AG09319 (cell line): Measurements from ENCODE around the gene DISC1.

Experiments
- DNase-seq: peaks from one replicate; pipeline ENCODE4 v3.0.0-alpha.2; 2010; ENCODE audit warnings: low read depth; ENCODE audit errors: extremely low read depth
- TF ChIP-seq, protein P1 (sequence below): IDR thresholded peaks from 2 replicates; pipeline ENCODE4 v1.5.1; 2011; ENCODE audit warnings: low read depth, mild to moderate bottlenecking, inconsistent platforms, low read length, moderate library complexity

Gene DISC1

DNA sequence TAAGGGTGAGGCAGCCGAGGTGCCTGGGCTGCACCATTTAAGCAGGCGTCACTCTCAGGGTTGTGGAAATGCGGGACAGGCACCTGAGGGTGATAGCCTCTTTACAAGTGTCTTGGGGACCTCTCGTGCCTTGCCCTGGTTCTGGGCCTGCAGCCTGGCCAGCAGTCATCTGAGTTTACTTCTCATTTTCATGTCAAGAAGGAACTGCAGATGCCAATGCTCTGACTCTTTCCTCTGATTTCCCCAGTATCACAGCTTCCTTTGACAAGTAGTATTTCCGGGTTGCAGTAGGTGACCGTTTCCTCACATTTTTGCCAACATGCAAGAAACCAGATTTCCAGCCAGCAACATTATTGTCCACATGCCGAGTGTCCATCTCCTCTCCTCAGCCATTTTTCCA is 286.9 kb downstream of the DISC1 start:
- TF ChIP-seq, protein P1, sequence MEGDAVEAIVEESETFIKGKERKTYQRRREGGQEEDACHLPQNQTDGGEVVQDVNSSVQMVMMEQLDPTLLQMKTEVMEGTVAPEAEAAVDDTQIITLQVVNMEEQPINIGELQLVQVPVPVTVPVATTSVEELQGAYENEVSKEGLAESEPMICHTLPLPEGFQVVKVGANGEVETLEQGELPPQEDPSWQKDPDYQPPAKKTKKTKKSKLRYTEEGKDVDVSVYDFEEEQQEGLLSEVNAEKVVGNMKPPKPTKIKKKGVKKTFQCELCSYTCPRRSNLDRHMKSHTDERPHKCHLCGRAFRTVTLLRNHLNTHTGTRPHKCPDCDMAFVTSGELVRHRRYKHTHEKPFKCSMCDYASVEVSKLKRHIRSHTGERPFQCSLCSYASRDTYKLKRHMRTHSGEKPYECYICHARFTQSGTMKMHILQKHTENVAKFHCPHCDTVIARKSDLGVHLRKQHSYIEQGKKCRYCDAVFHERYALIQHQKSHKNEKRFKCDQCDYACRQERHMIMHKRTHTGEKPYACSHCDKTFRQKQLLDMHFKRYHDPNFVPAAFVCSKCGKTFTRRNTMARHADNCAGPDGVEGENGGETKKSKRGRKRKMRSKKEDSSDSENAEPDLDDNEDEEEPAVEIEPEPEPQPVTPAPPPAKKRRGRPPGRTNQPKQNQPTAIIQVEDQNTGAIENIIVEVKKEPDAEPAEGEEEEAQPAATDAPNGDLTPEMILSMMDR: no peak
- no peak for DNase-seq

DNA sequence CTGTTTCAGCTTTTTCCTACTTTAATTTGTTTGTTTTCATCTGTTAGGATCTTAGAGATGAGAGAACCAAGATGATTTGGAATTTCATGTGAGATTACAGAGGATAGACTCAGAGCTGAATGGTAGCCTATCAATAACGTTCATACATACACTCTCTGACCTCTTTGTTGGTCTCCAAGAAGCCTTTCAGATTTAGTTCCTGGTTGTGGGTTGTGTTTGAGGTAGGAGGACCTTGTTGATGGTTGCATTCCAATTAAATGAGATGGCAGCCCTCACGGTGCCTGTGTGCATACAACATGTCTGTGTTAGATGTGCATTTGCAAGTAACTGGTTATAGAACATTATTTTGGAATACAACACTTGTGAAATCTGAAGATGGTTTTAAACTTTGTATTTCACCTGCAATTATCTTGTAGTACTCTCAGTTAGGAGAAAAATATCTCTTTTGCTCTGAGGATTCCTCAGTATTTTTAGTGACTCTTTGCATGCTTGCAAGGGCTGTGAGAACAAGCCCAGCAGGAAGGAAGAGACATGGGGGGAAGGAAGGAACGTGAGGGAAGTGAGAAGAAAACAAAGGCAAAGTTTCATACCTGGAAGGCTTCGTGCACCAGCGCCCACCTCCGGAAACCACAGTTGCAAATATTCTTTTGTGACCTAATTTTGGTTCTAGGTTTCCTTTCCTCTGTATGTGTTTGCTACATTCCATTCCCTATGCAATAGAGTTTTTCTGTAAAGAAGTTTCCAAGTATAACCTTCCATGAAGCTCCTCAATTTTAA is 291.8 kb downstream of the DISC1 start:
- TF ChIP-seq, protein P1: no peak
- DNase-seq: no peak

DNA sequence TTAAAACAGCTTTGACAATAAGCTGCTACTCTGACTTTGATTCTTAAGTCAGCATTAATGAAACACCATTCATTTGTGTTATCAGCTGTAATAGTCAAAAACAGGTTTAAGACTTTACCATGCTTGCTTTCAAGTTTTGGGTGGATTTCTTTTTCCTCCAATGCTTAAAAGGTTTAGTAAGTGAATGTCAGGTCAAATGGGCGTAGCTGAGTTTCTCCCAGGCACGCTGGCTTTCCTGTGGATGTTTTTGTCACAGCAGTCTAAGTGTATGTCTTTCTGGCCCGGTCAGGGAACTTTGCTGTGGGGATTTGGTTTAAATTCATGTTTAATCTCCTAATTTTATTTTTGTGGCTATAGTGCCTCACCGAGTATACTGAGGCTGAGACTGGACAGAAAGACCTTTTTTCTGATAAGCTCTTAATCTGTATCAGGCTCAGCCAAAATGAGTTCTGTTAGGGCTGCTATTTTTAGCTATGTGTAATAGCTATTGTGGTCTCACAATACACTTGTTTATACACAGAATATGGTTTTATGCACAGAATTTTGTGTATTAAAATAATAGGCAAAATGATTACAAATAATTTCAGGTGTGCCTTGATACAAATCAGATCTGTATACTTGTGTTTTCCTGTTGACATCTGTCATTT is 292.8 kb downstream of the DISC1 start:
- TF ChIP-seq, protein P1: no peak
- DNase-seq: no peak

DNA sequence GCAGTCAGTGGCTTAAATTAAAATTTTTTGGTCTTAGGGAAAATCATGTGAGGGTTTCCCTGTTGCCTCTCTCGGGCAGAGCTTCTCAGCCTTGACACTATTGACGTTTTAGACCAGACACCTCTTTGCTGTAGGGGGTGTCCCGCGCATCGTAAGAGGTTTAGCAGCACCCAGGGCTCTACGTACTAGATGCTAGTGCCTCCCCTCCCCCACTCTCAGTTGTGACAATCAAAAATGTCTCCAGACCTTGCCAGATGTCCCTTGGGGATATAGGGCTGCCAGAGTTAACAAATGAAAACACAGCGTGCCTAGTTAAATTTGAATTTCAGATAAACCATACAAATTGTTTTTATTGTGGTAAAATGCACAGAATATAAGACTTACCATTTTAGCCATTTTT is 293.3 kb downstream of the DISC1 start:
- DNase-seq: no peak
- TF ChIP-seq, protein P1: no peak

DNA sequence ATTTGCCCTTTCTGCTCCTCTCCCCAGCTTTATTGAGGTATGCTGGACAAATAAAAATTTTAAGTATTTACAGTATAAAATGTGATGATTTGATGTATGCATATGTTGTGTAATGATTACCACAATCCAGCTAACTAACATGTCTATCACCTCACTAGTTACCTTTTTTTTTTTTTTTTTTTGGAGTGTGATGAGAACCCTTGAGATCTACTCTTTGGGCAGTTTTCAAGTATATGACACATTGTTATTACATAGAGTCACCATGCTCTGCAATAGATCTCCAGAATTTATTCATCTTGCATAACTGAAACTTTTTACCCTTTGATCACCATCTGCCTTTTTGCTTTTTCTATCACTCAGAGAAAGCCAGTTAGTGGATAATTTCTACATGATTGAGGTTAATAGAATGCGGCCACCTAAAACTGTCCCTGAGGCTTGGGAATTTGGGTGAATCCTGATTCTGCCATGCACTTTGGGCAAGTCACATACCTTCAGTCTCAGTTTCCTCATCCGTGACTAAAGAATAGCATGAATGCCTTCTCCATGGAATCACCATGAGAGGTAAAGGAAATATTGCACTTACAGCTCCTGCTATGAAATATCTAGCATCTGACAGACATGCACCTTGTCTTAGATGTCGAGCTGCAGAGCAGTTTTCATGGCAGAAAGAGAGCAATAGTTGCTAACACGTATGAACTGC is 295.2 kb downstream of the DISC1 start:
- TF ChIP-seq, protein P1: no peak
- no peak for DNase-seq

DNA sequence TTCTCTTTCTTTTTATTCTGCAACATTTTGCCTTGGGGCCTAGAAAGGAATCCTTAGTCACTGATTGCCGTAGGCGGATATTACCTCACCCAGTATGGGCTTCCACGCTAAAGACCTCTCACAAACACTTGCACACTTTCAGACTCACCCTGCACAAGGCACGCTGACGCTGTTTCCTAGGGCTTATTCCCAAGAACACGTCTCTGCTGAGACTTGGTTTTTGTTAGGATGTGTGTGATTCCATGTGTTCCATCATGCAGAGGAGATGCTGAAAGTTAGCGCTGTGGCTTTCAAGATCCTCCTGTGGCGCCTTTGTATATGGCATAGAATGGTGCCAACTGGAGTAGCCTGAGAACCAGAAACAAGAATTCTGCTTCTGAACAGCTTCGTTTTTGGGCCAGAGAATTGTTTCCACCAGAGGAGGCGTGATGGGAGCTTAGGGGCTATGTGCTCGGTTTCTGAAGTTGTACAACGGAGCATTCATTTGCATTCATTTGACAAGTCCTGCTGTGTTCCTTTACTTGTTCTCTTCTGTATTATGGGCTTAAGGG is 297.0 kb downstream of the DISC1 start:
- no peak for DNase-seq
- TF ChIP-seq, protein P1: no peak
